MM.1S (cell line): ENCODE results near the gene CSNK1D.

Source experiments
- DNase-seq: peaks from one replicate; pipeline ENCODE4 v3.0.0-alpha.2; 2015
- H2AFZ ChIP-seq: fragments of 300-600 bp; sonication (generic); 2 replicates; pipeline ENCODE4 v1.6.0; 2016; ENCODE audit warnings: antibody characterized with exemption, low read length
- H3F3A ChIP-seq: fragments of 300-600 bp; sonication (generic); 2 replicates; pipeline ENCODE4 v1.6.1; 2016; ENCODE audit warnings: mild to moderate bottlenecking, antibody characterized with exemption, low read length, moderate library complexity, mixed read lengths; ENCODE audit not compliant: insufficient read depth
- H3K27ac ChIP-seq: fragments of 300-600 bp; sonication (generic); 2 replicates; pipeline ENCODE4 v1.5.1; 2016; ENCODE audit warnings: mild to moderate bottlenecking, low read length
- H3K27me3 ChIP-seq: fragments of 300-600 bp; sonication (generic); replicated peaks from 2 replicates; pipeline ENCODE4 v1.6.0; 2016; ENCODE audit warnings: low read length; ENCODE audit not compliant: insufficient read depth
- H3K36me3 ChIP-seq: fragments of 300-600 bp; sonication (generic); replicated peaks from 2 replicates; pipeline ENCODE4 v1.6.1; 2016; ENCODE audit warnings: mild to moderate bottlenecking, low read length, mixed read lengths; ENCODE audit not compliant: insufficient read depth
- H3K4me1 ChIP-seq: fragments of 300-600 bp; sonication (generic); 2 replicates; pipeline ENCODE4 v1.6.1; 2016; ENCODE audit warnings: low read length, mixed read lengths
- H3K4me2 ChIP-seq: fragments of 300-600 bp; sonication (generic); 2 replicates; pipeline ENCODE4 v1.6.0; 2016; ENCODE audit warnings: low read depth, low read length
- H3K4me3 ChIP-seq: fragments of 300-600 bp; sonication (generic); 2 replicates; pipeline ENCODE4 v1.5.1; 2016; ENCODE audit warnings: low read length, mixed read lengths
- H3K79me2 ChIP-seq: fragments of 300-600 bp; sonication (generic); 2 replicates; pipeline ENCODE4 v1.6.1; 2016; ENCODE audit warnings: mixed run types, low read length, mixed read lengths
- H3K9ac ChIP-seq: fragments of 300-600 bp; sonication (generic); 2 replicates; pipeline ENCODE4 v1.6.1; 2016; ENCODE audit warnings: low read length, mixed read lengths
- H3K9me2 ChIP-seq: fragments of 300-600 bp; sonication (generic); replicated peaks from 2 replicates; pipeline ENCODE4 v1.6.1; 2016; ENCODE audit warnings: mild to moderate bottlenecking, low read length, mixed read lengths; ENCODE audit not compliant: insufficient read depth
- H3K9me3 ChIP-seq: fragments of 300-600 bp; sonication (generic); replicated peaks from 2 replicates; pipeline ENCODE4 v1.6.1; 2016; ENCODE audit warnings: mild to moderate bottlenecking, low read length, mixed read lengths; ENCODE audit not compliant: insufficient read depth
- H4K20me1 ChIP-seq: fragments of 300-600 bp; sonication (generic); 2 replicates; pipeline ENCODE4 v1.6.1; 2016; ENCODE audit warnings: mild to moderate bottlenecking, low read length, moderate library complexity, mixed read lengths; ENCODE audit not compliant: insufficient read depth
- EZH2 ChIP-seq: fragments of 300-600 bp; sonication (generic); optimal IDR thresholded peaks from 2 replicates; pipeline ENCODE3; 2017; ENCODE audit warnings: low read depth, mild to moderate bottlenecking, antibody characterized with exemption, low read length, mixed read lengths
- EZH2phosphoT487 ChIP-seq: fragments of 300-600 bp; sonication (generic); IDR thresholded peaks from 2 replicates; pipeline ENCODE4 v1.6.1; 2018; ENCODE audit warnings: antibody characterized with exemption, low read length
- TF ChIP-seq, protein P1 (sequence below): fragments of 300-600 bp; sonication (generic); IDR thresholded peaks from 2 replicates; pipeline ENCODE4 v1.5.1; 2016; ENCODE audit warnings: antibody characterized with exemption, low read length, mixed read lengths

Gene CSNK1D

DNA sequence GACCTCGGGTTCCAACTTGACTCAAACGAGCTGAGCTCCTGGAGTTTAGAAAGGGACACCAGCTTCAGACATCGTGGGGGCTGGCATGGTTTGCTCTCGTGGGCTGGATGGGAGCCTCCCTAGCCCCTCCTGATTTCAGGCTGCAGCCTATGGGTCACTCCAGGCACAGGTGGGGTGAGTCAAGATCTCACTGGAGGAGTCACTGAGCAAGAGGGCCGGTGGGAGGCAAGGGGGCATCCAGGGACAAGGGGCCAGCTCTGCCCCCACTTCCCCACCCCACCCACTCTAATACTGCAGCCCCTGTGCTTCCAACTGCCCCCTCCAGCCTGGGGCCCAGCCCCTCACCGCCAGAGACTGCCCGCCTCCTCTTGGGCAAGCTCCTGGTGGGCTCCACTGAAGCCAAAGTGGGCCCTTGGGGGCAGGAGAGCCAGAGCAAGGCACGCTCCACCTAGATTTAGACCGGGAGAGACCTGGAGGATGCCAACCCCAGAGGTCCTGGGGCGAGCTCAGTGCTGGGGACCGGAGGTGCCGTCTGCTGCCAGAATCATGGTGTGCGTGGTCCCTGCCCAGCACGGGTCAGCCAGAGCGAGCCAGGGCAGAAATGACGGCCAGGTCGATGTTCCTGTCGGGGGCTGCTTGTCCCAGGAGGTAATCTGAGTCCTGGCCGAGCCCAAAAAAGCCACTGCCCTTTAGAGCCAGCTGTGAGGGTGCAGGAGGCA, 38.3 kb downstream of the CSNK1D start:
- Histone ChIP-seq H4K20me1 (no peaks in the 10 kb centered on the region), H3K27ac (no peak overlapping the region), H3K36me3 (no peaks in the 10 kb centered on the region), H2AFZ (no peak overlapping the region), H3K9me3 (no peaks in the 10 kb centered on the region), H3K4me3 (no peak overlapping the region), H3K27me3 (no peaks in the 10 kb centered on the region), H3K79me2 (no peaks in the 10 kb centered on the region), H3K9me2 (no peaks in the 10 kb centered on the region), H3F3A (no peaks in the 10 kb centered on the region), H3K4me1 (0 out of 2 replicates have a peak, but pooled peaks cover 6% of the 10 kb centered on the region), H3K4me2 (no peak overlapping the region), H3K9ac (no peak overlapping the region)
- no peak for DNase-seq
- TF ChIP-seq EZH2phosphoT487 (no peak), EZH2 (no peak)
- TF ChIP-seq, protein P1, sequence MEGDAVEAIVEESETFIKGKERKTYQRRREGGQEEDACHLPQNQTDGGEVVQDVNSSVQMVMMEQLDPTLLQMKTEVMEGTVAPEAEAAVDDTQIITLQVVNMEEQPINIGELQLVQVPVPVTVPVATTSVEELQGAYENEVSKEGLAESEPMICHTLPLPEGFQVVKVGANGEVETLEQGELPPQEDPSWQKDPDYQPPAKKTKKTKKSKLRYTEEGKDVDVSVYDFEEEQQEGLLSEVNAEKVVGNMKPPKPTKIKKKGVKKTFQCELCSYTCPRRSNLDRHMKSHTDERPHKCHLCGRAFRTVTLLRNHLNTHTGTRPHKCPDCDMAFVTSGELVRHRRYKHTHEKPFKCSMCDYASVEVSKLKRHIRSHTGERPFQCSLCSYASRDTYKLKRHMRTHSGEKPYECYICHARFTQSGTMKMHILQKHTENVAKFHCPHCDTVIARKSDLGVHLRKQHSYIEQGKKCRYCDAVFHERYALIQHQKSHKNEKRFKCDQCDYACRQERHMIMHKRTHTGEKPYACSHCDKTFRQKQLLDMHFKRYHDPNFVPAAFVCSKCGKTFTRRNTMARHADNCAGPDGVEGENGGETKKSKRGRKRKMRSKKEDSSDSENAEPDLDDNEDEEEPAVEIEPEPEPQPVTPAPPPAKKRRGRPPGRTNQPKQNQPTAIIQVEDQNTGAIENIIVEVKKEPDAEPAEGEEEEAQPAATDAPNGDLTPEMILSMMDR, result no peak

DNA sequence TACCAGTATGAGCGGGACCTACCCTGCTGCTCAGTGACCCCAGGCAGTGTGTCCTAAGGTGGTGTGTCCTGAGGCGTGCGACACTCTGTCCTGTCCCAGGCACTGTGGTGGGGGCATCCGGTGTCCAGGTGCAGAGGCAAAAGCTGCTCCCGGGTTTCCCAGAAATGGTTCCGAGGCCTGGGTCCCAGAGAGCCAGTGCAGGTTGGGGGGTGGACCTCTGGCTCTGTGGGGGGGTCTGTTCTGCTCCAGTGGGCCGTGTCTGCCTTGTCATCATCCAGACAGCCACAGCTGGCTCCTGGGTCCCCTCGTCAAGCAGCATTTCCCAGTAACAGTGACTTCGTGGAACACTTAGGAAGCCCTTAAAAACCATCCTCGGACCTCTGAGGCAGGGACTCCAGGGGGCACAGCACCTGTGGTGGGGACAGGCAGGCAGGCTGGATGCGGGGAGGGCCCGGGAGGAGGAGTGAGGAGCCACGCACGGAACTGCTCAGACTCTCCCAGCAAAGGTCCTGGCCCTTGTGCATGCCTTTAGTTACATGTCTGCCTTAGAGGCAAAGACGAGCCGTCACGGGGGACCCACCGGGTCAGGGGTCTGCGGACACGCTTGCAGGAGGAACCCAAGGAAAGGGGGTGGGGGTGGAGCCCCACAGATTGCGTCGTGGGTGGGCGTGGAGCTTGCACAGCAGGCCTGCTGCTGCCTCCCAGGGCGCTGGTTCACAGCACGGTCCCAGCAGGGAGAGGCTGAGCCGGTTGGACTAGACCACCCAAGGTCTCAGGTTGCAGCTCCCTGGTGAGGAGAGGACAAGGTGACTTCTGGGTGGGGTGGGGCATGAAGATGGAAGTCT, 39.1 kb downstream of the CSNK1D start:
- DNase-seq, result no peak
- H4K20me1 ChIP-seq, result no peaks in the 10 kb centered on the region
- no peak overlapping the region for H2AFZ ChIP-seq
- 0 out of 2 replicates have a peak, but pooled peaks cover 5% of the 10 kb centered on the region for H3K79me2 ChIP-seq
- H3K27me3 ChIP-seq, result no peaks in the 10 kb centered on the region
- no peak overlapping the region for H3K9ac ChIP-seq
- H3K36me3 ChIP-seq, result no peaks in the 10 kb centered on the region
- H3K9me2 ChIP-seq, result no peaks in the 10 kb centered on the region
- no peaks in the 10 kb centered on the region for H3F3A ChIP-seq
- no peak overlapping the region for H3K27ac ChIP-seq
- H3K4me2 ChIP-seq, result no peak overlapping the region
- no peaks in the 10 kb centered on the region for H3K9me3 ChIP-seq
- H3K4me3 ChIP-seq, result no peak overlapping the region
- H3K4me1 ChIP-seq, result 0 out of 2 replicates have a peak, but pooled peaks cover 7% of the 10 kb centered on the region
- TF ChIP-seq, protein P1, result no peak

DNA sequence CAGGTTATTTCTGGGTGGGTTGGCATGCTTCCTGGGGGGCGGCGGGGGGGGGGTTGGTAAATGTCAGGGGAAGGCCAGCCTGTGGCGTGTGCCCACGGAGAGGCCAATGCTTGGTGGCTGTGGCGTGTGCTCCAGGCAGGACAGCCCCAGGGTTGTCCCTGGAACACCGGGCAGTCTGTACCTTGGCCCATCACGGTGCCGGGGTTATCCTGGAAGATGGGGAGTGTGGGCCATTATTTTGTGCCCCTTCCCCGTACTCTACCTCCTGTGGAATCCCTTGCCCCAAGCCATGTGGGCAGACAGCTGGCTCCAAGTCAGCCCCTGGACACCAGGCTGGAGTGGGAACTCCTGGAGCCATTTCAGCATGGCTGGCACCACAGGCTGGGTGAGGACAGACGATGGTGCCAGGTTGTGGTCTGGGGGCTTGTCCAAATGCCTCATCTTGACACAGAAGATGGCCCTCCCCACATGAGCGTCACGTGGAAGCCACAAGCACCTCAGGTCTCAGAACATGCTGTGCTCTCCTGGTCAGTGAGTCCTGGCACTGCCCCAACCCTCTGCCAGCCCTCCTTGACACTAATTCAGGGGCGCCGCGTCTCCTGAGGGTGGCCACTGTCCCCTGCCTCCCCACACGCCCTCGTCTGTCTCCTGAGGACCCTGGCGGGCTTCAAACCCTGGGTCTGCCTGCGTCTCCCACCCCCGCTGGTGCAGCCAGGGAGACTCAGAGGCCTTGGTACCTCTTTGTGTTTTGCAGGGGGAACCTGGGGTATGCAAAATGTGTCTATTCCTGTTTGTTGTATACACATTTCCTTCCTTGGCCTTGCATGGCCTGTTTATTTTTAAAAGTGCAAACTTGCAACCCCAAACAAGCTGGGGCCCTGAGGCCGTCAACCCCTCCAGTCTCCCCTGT, 40.4 kb downstream of the CSNK1D start:
- no peak overlapping the region for H3K9ac ChIP-seq
- no peak overlapping the region for H3K4me3 ChIP-seq
- H3K4me1 ChIP-seq, result peaks cover 8% of the 10 kb centered on the region
- H3K36me3 ChIP-seq, result no peaks in the 10 kb centered on the region
- H3K9me2 ChIP-seq, result no peaks in the 10 kb centered on the region
- no peak overlapping the region for H2AFZ ChIP-seq
- H3K9me3 ChIP-seq, result no peaks in the 10 kb centered on the region
- no peak overlapping the region for H3K4me2 ChIP-seq
- H3K27me3 ChIP-seq, result no peaks in the 10 kb centered on the region
- H4K20me1 ChIP-seq, result no peaks in the 10 kb centered on the region
- no peak overlapping the region for H3K27ac ChIP-seq
- H3F3A ChIP-seq, result peaks cover under 1% of the 10 kb centered on the region
- TF ChIP-seq EZH2phosphoT487 (no peak), EZH2 (no peak)
- TF ChIP-seq, protein P1, result no peak
- DNase-seq, result no peak
- 0 out of 2 replicates have a peak, but pooled peaks cover 5% of the 10 kb centered on the region for H3K79me2 ChIP-seq
